Colonic mucosa (tissue), 4 donors: Measurements from ENCODE around the gene OPCML. TPM values are rescaled to one million over a fixed set of nuclear protein-coding genes. Genes with fewer than 3 reads are reported as not detected.

ENCODE experiments used
- DNase-seq: peaks from one replicate; pipeline ENCODE4 v3.0.0-alpha.2; 2020
- H3K27ac ChIP-seq: fragments of 200-600 bp; one replicate; pipeline ENCODE4 v1.8.0; 2021
- H3K27me3 ChIP-seq: fragments of 200-600 bp; one replicate; pipeline ENCODE4 v1.8.0; 2021
- H3K36me3 ChIP-seq: fragments of 200-600 bp; one replicate; pipeline ENCODE4 v1.8.0; 2021
- H3K4me1 ChIP-seq: fragments of 200-600 bp; one replicate; pipeline ENCODE4 v1.8.0; 2021; ENCODE audit warnings: mild to moderate bottlenecking
- H3K4me3 ChIP-seq: fragments of 200-600 bp; one replicate; pipeline ENCODE4 v1.8.0; 2021
- H3K9ac ChIP-seq, 2 donors: one replicate each; pipeline ENCODE4 v1.7.0; 2013; ENCODE audit warnings: control low read depth in 2 of 2, low read depth in 2 of 2, low read length in 2 of 2
- H3K9me3 ChIP-seq: fragments of 200-600 bp; one replicate; pipeline ENCODE4 v1.8.0; 2021
- intact Hi-C: fragments of 100-400 bp; cut with DNase I; formaldehyde crosslinking; loops from one replicate; pipeline ENCODE4 v1.14.1; 2022
- total RNA-seq, 2 donors: library from RNA; stranded (reverse); fragmentation: NEBNext Ultra II Directional in 1 of 2; extraction: Animal tissue kit (Norgen Biotek cat#: 25700) in 1 of 2; gene quantifications; one replicate each; pipeline ENCODE4 v1.2.1, GENCODE V29; 2021
- TF ChIP-seq, protein P1 (sequence below): fragments of 200-600 bp; IDR thresholded peaks from one replicate; pipeline ENCODE4 v1.8.0; 2022; ENCODE audit warnings: antibody characterized with exemption, mild to moderate bottlenecking
- donor health status: healthy.
- donor health status: DM: no; HTN: no; CAD: no.
- donor health status: DM: no; HTN: no; CAD: no.

The OPCML gene
- total RNA-seq, 2 donors from 2014 or later: 0.08 TPM; not detected in 1

GRCh38 chr11:133549826-133550225, 17.5 kb upstream of the OPCML start:
- no peaks in the 10 kb centered on the region for H3K27me3 ChIP-seq
- DNase-seq: no peak
- H3K4me3 ChIP-seq: no peak overlapping the region

GRCh38 chr11:133548641-133549040, 16.3 kb upstream of the OPCML start:
- no peak for DNase-seq
- intact Hi-C loops: no loop called here
- H3K4me1 ChIP-seq: no peaks in the 10 kb centered on the region
- H3K4me3 ChIP-seq: no peak overlapping the region
- no peak overlapping the region for H3K27ac ChIP-seq
- H3K9me3 ChIP-seq: no peaks in the 10 kb centered on the region
- TF ChIP-seq, protein P1, sequence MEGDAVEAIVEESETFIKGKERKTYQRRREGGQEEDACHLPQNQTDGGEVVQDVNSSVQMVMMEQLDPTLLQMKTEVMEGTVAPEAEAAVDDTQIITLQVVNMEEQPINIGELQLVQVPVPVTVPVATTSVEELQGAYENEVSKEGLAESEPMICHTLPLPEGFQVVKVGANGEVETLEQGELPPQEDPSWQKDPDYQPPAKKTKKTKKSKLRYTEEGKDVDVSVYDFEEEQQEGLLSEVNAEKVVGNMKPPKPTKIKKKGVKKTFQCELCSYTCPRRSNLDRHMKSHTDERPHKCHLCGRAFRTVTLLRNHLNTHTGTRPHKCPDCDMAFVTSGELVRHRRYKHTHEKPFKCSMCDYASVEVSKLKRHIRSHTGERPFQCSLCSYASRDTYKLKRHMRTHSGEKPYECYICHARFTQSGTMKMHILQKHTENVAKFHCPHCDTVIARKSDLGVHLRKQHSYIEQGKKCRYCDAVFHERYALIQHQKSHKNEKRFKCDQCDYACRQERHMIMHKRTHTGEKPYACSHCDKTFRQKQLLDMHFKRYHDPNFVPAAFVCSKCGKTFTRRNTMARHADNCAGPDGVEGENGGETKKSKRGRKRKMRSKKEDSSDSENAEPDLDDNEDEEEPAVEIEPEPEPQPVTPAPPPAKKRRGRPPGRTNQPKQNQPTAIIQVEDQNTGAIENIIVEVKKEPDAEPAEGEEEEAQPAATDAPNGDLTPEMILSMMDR: no peak
- no peaks in the 10 kb centered on the region for H3K36me3 ChIP-seq
- H3K9ac ChIP-seq: no peak overlapping the region
- H3K27me3 ChIP-seq: no peaks in the 10 kb centered on the region

More at GRCh38 chr11:133549826-133550225, 17.5 kb upstream of the OPCML start:
- intact Hi-C loops: no loop called here
- H3K9ac ChIP-seq: no peak overlapping the region
- H3K4me1 ChIP-seq: no peaks in the 10 kb centered on the region
- H3K27ac ChIP-seq: no peak overlapping the region
- no peaks in the 10 kb centered on the region for H3K9me3 ChIP-seq
- H3K36me3 ChIP-seq: no peaks in the 10 kb centered on the region
- TF ChIP-seq, protein P1: no peak

- Histone ChIP-seq H3K4me1 (no peaks in the 10 kb centered on the region), H3K27me3 (no peaks in the 10 kb centered on the region), H3K36me3 (no peaks in the 10 kb centered on the region), H3K9ac (no peak overlapping the region), H3K9me3 (no peaks in the 10 kb centered on the region), H3K4me3 (no peak overlapping the region), H3K27ac (no peak overlapping the region)
- intact Hi-C loops: no loop called here
- DNase-seq: no peak
- TF ChIP-seq, protein P1: no peak
Measured at GRCh38 chr11:133547808-133548494, 15.7 kb upstream of the OPCML start.

DNA sequence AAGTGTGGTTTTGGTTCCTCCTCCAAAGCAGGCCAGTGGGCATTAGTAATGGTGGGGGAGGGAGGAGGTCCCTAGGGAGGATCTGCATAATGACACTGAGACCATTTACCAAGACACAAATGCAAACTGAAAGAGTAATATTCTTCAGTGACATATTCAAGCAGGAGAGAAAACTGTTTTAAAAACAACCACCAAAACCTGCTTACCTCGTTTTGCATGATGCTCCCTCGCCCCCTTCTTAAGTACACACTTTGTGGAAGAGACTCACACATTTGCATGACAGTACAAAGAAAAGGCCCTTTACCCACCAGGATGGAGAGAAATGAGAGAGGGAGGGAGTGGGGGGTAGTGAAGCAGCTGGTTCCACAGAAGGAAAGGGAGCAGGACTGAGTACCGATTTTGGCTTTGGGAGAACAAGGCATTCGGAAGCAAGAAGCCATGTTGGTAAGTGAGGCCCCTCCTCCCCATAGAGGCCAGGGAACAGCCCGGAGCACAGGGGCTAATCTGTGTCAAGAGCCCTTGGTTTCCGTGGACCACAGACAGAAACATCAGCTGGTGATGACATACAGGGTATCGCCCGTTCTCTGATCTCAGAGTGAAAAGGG, 13.0 kb upstream of the OPCML start:
- intact Hi-C loops: no loop called here
- Histone ChIP-seq H3K4me3 (no peak overlapping the region), H3K36me3 (no peaks in the 10 kb centered on the region), H3K9ac (no peak overlapping the region), H3K27ac (no peak overlapping the region), H3K27me3 (no peaks in the 10 kb centered on the region), H3K9me3 (no peaks in the 10 kb centered on the region), H3K4me1 (no peaks in the 10 kb centered on the region)
- TF ChIP-seq, protein P1: no peak
- DNase-seq: no peak

DNA sequence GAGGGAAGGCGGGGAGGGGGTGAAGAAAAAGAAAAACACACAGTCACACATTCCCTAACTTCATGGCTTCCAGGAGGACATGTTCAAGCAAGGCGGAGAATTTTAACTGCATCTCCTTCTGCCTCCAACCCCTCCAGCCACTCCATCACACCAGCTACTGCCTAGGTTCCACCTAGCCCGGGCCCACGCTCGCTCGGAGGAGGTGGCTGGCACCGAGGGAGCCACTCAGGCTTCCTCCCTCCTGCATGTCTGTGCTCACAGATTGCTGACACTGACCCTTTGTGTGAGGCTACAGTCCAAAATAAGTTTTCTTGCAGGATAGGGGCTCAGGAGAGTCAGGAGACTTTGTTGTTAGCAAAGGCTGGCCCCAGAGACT, 9.4 kb upstream of the OPCML start:
- H3K4me3 ChIP-seq: no peak overlapping the region
- H3K36me3 ChIP-seq: no peaks in the 10 kb centered on the region
- TF ChIP-seq, protein P1: no peak
- no peak overlapping the region for H3K27ac ChIP-seq
- no peaks in the 10 kb centered on the region for H3K4me1 ChIP-seq
- no peaks in the 10 kb centered on the region for H3K27me3 ChIP-seq
- intact Hi-C loops: no loop called here
- no peaks in the 10 kb centered on the region for H3K9me3 ChIP-seq
- no peak for DNase-seq
- no peak overlapping the region for H3K9ac ChIP-seq
